Measurements from ENCODE around the gene GOLGA2.

- TF ChIP-seq CTCF (conservative IDR thresholded peaks at IDR 0.05; ENCODE audit: low read depth, low read length) (no peak), EZH2 (IDR thresholded peaks at IDR 0.05; ENCODE audit: low read length, unreplicated experiment) (no peak), EZH2phosphoT487 (IDR thresholded peaks at IDR 0.05; ENCODE audit: borderline replicate concordance, low read length) (no peak)
Measured at GRCh38 chr9:128224877-128225276, 50.9 kb downstream of the GOLGA2 start.

All from PC-3 (cell line).